Activated CD8-positive, alpha-beta memory T cell treated with anti-CD3 and anti-CD28 coated beads for 36 hours (primary cell): ENCODE data around the gene GAS7. TPM values are rescaled to one million over a fixed set of nuclear protein-coding genes. Genes with fewer than 3 reads are reported as not detected.

Experiments
- CTCF ChIA-PET: fragments of 350-600 bp; sonication (Branson Sonifier 250); formaldehyde crosslinking; loops from one replicate; lab custom pipeline; 2021; ENCODE audit warnings: antibody characterized with exemption; lab: Charles Lee
- POLR2A ChIA-PET: fragments of 350-600 bp; sonication (Branson Sonifier 250); formaldehyde crosslinking; loops from one replicate; lab custom pipeline; 2021; ENCODE audit warnings: antibody characterized with exemption; lab: Charles Lee
- total RNA-seq, 2 experiments: library from RNA; stranded (reverse); gene quantifications; one replicate each; pipeline ENCODE4 v1.2.3, GENCODE V29; 2021

GAS7 gene
- total RNA-seq, 2 experiments from 2014 or later: 1.3 to 1.5 TPM

DNA sequence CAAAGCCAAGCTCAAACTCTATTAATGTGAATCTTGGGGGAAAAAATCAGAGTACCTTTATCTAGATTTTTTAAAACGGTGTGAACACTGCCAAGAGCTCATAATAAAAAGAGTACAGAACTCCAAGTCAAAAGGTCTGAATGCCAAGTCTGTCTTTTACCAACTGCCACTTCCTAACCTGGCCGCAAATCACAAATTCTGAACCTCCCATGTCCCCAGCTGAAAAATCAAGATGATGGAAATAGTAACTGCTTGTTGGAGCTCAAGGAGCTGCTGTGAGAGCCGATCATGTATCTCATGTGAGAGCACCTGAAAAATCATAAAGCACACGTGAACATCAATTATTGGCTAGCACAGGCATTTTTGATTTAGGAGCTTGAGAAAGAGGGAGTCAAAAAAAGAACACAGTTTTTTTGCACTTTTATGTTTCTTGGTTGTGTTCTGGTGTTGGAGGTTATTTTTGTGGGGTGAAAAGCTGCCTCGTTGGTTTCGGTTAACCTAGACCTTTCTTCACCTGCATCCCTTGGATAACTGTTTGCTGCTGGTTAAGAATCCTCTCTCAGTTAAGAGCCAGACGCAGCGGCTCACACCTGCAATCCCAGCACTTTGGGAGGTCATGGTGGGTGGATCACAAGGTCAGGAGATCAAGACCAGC lies 50.5 kb downstream of the GAS7 start:
- ChIA-PET CTCF (interaction anchor here (1.5 kb wide), 1 partner anchor 78 kb away, joined by 3 read pairs; no protein-coding TSS in a partner anchor), POLR2A (no interaction called here)

- CTCF ChIA-PET: interaction anchor here (1.5 kb wide), 1 partner anchor 79 kb away, joined by 3 read pairs; no protein-coding TSS in a partner anchor
- POLR2A ChIA-PET: no interaction called here
These were observed 51.4 kb downstream of the GAS7 start for GRCh38 chr17:10147040-10147439.

DNA sequence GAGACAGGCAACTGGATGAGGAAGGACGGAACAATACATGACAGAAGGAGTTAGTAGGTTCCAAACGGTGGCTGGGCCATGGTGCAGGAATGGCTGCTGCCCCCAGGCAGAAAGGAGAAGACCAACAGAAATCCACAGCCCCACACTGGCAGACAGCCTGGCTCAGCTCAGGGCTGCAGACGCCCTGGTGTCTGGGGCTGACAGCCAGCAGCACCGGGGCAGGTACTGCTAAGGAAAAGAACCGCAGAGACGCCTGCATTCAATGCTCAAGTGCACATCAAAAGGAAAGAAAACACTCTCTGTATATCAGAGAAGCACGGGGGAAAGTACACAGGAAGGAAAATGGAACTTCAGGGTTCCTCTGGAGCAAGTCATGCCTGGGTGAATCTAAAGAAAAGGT lies 53.4 kb downstream of the GAS7 start:
- POLR2A ChIA-PET: no interaction called here
- CTCF ChIA-PET: no interaction called here

DNA sequence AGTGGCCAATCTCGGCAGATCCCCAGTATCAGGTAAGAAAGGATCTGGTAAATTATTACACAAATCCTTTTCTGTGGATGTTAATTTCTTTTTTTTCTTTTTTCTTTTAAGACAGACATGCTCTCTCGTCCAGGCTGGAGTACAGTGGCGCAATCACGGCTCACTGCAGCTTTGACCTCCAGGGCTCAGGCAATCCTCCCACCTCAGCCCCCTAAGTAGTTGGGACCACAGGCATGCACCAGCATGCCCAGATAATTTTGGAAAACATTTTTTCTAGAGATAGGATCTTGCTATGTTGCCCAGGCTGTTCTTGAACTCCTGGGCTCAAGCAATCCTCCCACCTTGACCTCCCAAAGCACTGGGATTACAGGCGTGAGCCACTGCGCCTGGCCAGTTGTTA lies 54.0 kb downstream of the GAS7 start:
- CTCF ChIA-PET: no interaction called here
- POLR2A ChIA-PET: no interaction called here

DNA sequence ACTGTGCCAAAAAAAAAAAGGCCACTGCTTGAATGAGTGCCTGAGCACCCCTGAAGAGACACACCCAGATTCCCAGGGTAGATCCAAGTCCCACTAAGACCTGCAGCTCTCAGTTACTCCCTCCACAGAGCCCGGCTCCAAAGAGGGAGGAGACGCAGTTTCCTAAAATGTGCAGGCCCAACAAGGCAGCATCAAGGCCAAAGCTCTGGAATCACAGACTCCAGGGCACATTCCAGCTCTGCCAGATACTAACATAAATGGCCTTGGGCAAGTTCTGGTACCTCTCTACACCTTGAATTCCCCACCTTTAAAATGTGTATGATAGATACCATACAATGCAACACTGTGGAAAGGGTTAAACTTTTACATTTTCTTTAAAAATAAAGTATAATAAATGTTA lies 57.0 kb downstream of the GAS7 start:
- ChIA-PET CTCF (interaction anchor here (0.8 kb wide), 1 partner anchor 16 kb away, joined by 3 read pairs; no protein-coding TSS in a partner anchor), POLR2A (no interaction called here)

- POLR2A ChIA-PET: no interaction called here
- CTCF ChIA-PET: no interaction called here
These were observed 58.8 kb downstream of the GAS7 start for GRCh38 chr17:10139577-10139976.

DNA sequence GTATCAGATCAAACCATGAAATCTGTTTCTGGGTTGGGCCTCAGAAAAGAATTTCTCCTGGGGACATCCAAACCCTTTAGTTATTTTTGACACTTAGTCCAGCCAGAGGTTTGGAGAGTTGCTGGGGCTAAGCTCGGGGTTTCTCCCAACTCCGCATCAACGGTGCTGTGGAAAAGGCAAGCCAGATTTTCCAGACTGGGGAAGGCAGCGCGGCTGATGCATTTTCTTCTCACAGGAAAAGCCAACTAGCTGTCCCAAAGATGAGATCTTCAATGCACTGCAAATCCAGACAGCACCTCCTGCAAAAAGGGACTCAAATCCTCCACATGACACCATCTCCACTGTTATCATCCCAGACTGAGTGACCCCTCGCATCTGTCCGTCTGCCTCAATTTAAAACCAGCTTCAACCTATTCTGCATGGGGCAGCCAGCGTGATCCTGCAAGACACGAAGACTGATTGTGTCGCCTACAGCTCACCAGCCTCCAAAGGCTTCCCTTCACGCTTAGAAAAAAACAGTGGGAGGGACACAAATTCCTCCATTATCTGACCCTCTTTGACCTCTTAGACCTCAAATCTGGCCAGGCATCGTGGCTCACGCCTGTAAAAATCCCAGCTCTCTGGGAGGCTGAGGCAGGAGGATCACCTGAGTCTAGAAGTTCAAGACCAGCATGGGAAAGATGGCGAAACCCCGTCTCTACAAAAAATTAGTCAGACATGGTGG lies 62.0 kb downstream of the GAS7 start:
- ChIA-PET POLR2A (no interaction called here), CTCF (no interaction called here)

GRCh38 chr17:10135539-10136257 lies 62.7 kb downstream of the GAS7 start:
- POLR2A ChIA-PET: no interaction called here
- CTCF ChIA-PET: no interaction called here

DNA sequence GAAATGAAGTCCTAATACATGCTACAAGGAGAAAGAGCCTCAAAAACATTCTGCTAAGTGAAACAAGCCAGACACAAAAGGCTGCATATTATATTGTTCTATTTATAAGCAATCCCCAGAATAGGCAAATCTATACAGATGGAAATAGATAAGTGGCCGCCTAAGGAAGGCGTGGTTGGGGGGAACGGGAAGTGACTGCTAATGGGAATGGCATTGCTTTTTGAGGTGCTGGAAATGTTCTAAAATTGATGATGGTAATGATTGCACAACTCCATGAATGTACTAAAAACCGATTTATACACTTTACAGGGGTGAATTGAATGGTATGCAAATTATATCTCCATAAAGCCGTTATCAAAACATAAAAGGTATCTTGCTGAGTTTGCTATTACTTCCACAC lies 67.7 kb downstream of the GAS7 start:
- ChIA-PET POLR2A (interaction anchor here (0.6 kb wide), 1 partner anchor 492 kb away, joined by 8 read pairs; no protein-coding TSS in a partner anchor), CTCF (no interaction called here)

DNA sequence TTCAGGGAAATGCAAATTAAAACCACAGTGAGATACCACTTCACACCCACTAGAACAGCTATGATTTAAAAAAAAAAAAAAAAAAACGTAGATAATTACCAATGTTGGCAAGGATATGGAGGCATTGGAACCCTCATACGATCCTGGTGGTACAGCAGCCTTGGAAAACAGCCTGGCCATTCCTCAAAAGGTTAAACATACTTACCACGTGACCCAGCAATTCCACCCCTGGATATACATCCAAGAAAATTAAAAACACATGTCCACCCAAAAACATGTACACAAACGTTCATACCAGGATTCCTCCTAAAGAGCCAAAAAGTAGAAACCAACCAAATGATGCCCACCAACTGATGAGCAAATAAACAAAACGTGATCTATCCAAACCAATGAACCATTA lies 68.1 kb downstream of the GAS7 start:
- ChIA-PET CTCF (no interaction called here), POLR2A (interaction anchor here (0.6 kb wide), 1 partner anchor 492 kb away, joined by 8 read pairs; no protein-coding TSS in a partner anchor)

- POLR2A ChIA-PET: no interaction called here
- CTCF ChIA-PET: no interaction called here
These were observed 70.5 kb downstream of the GAS7 start for GRCh38 chr17:10127819-10128425.

GRCh38 chr17:10126616-10127501 lies 71.5 kb downstream of the GAS7 start:
- ChIA-PET POLR2A (no interaction called here), CTCF (no interaction called here)

DNA sequence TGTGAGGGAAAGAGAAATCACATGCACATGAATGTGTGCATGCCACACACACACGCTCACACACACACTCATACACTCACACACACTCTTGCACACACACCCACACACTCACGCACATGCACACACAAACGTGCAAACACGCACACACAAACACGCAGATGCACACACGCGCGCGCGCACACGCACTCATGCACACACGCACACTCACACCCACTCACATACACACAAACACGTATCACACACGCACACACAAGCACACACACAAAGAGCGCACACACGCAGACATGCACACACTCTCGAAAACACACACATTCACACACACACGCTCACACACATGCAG lies 72.2 kb downstream of the GAS7 start:
- POLR2A ChIA-PET: no interaction called here
- CTCF ChIA-PET: no interaction called here

- ChIA-PET CTCF (no interaction called here), POLR2A (no interaction called here)
These were observed 72.7 kb downstream of the GAS7 start for GRCh38 chr17:10125531-10126275.

- POLR2A ChIA-PET: no interaction called here
- CTCF ChIA-PET: no interaction called here
These were observed 75.3 kb downstream of the GAS7 start for GRCh38 chr17:10123093-10123492.

- CTCF ChIA-PET: interaction anchor here (0.6 kb wide), 1 partner anchor 50 kb away, joined by 3 read pairs; no protein-coding TSS in a partner anchor
- POLR2A ChIA-PET: no interaction called here
These were observed 76.3 kb downstream of the GAS7 start for GRCh38 chr17:10121971-10122707.

DNA sequence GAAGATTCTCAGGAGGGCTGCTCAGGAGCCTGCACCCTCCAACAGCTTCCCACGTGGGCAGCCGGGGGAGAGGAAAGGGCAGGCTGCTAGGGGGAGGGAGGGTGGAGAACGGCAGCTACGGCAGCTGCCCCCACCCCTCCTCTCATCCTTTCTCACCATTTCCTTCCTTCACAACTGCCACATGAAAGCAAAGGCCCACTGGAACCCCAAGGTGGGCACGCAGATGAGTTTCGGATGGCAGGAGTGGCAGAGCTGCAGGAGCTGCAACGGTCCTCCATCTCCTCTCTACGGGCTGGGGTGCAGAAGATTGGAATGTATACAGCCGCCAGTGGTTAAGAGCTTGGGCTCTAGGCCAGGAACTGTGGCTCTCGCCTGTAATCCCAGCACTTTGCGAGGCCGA lies 77.7 kb downstream of the GAS7 start:
- ChIA-PET CTCF (no interaction called here), POLR2A (no interaction called here)

GRCh38 chr17:10120109-10120485 lies 78.3 kb downstream of the GAS7 start:
- ChIA-PET CTCF (no interaction called here), POLR2A (no interaction called here)
